Testis (tissue), 3 donors: Measurements from ENCODE around the gene TGFA. TPM values are rescaled to one million over a fixed set of nuclear protein-coding genes. Genes with fewer than 3 reads are reported as not detected.

Experiments
- DNase-seq: peaks from one replicate; pipeline ENCODE4 v3.0.0-alpha.2; 2019
- H3K27ac ChIP-seq, 2 donors: fragments of 200-600 bp; sonication (generic); one replicate each; pipeline ENCODE4 v1.5.1; 2019
- H3K27me3 ChIP-seq: fragments of 200-600 bp; sonication (generic); one replicate; pipeline ENCODE4 v1.5.1; 2019
- H3K36me3 ChIP-seq: fragments of 200-600 bp; sonication (generic); one replicate; pipeline ENCODE4 v1.5.1; 2017; ENCODE audit warnings: low read depth; ENCODE audit errors: missing control alignments
- H3K4me1 ChIP-seq: fragments of 200-600 bp; sonication (generic); one replicate; pipeline ENCODE4 v1.5.1; 2019
- H3K4me3 ChIP-seq, 2 donors: fragments of 200-600 bp; sonication (generic); one replicate each; pipeline ENCODE4 v1.5.1; 2017 to 2019
- H3K9me3 ChIP-seq: fragments of 200-600 bp; sonication (generic); one replicate; pipeline ENCODE4 v1.5.1; 2017
- CTCF ChIP-seq, 3 experiments: fragments of 450-650 bp in 2 of 3; fragments of 200-600 bp in 1 of 3; sonication (generic) in 1 of 3; IDR thresholded peaks; one replicate each; pipeline ENCODE4 v1.5.1; 2016 to 2019; ENCODE audit warnings: antibody characterized with exemption in 3 of 3, mild to moderate bottlenecking in 2 of 3, moderate library complexity in 1 of 3
- POLR2A ChIP-seq: fragments of 450-650 bp; IDR thresholded peaks from one replicate; pipeline ENCODE4 v1.6.1; 2017; ENCODE audit warnings: antibody characterized with exemption, mild to moderate bottlenecking, moderate library complexity
- WGBS, 2 donors: methylation state at CpG; one replicate each; pipeline ENCODE4 v1.1.5; 2018; 5-methylcytosine and 5-hydroxymethylcytosine counted together
- intact Hi-C: fragments of 100-400 bp; cut with DNase I; formaldehyde crosslinking; loops from one replicate; pipeline ENCODE4 v1.15.1; 2023; ENCODE audit warnings: low total_unique reads
- polyA plus RNA-seq: library from polyadenylated mRNA; stranded (reverse); fragments of 350-450 nt; fragmentation: Illumina TruSeq; extraction: RNeasy Lipid Tissue Mini Kit (QIAGEN cat#74804); gene quantifications from one replicate; pipeline ENCODE4 v1.2.3, GENCODE V29; 2014; ENCODE audit warnings: low read depth, low replicate concordance; ENCODE audit not compliant: insufficient read depth
- total RNA-seq, 2 donors: library from RNA; depleted of rRNA; stranded (reverse); fragments of >200 nt; gene quantifications; one replicate each; pipeline ENCODE4 v1.2.3, GENCODE V29; 2016

The TGFA gene
- total and polyA plus RNA-seq, 3 donors from 2014 or later: 0.62 to 5.1 (median 1.3) TPM

DNA sequence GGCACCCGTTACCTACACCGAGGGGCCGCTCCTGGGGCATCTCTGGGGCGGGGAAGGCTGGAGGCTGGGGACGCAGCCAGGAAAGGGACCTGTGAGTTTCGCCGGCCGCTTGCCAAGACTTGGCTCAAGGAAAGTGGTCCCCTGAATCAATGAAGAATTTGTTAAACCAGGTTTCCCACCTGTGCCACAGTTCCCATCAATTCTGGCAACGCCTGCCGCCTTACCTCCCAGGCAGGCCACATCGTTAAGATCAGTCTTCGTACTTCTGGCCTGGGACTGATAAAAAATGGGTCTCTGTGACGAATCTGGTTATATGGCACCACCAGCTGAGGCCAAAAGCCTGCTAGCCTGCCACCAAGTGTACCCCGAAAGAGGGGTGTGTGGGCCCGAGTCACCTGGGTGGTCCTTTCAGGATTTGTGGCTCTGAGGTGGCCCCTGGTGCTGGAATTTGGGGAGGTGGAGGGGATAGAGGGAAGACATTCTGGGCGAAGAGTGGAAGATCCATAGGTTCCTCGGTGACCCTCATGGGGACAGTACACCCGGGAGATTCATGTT lies 789 bp upstream of the TGFA start:
- Histone ChIP-seq H3K4me1 (peaks cover 9% of the 10 kb centered on the region), H3K27ac (no peak overlapping the region), H3K4me3 (peak overlapping the region; percentile 58 to 68), H3K9me3 (no peaks in the 10 kb centered on the region), H3K27me3 (no peaks in the 10 kb centered on the region), H3K36me3 (no peaks in the 10 kb centered on the region)
- intact Hi-C loops: no loop called here
- WGBS, 2 donors: 20 to 21% methylated on average over 16 to 18 of the region's 18 CpGs
- no peak for DNase-seq
- no peak for TF ChIP-seq CTCF (IDR thresholded peaks at IDR 0.05)

- DNase-seq: no peak
- H3K4me1 ChIP-seq: peaks cover 9% of the 10 kb centered on the region
- H3K27me3 ChIP-seq: no peaks in the 10 kb centered on the region
- intact Hi-C loops: no loop called here
- TF ChIP-seq POLR2A (no peak), CTCF (IDR thresholded peaks at IDR 0.05) (no peak)
- WGBS, 2 donors: 0 to 2% methylated on average over 13 to 18 of the region's 18 CpGs
- H3K27ac ChIP-seq: no peak overlapping the region
- H3K36me3 ChIP-seq: no peaks in the 10 kb centered on the region
- H3K4me3 ChIP-seq: peak overlapping the region; percentile 58 to 68
- H3K9me3 ChIP-seq: no peaks in the 10 kb centered on the region
Observed at GRCh38 chr2:70553334-70553583, 367 bp downstream of the TGFA start.

- intact Hi-C loops: no loop called here
- TF ChIP-seq POLR2A (no peak), CTCF (IDR thresholded peaks at IDR 0.05) (no peak)
- H3K27ac ChIP-seq: no peak overlapping the region
- H3K9me3 ChIP-seq: no peaks in the 10 kb centered on the region
- no peaks in the 10 kb centered on the region for H3K36me3 ChIP-seq
- no peak for DNase-seq
- H3K4me3 ChIP-seq: peak overlapping the region; percentile 58 to 68
- 2 to 3% methylated on average over 23 to 45 of the region's 45 CpGs for WGBS, 2 donors
- H3K27me3 ChIP-seq: no peaks in the 10 kb centered on the region
- H3K4me1 ChIP-seq: peaks cover 9% of the 10 kb centered on the region
Observed at GRCh38 chr2:70552501-70553333, 909 bp downstream of the TGFA start.

DNA sequence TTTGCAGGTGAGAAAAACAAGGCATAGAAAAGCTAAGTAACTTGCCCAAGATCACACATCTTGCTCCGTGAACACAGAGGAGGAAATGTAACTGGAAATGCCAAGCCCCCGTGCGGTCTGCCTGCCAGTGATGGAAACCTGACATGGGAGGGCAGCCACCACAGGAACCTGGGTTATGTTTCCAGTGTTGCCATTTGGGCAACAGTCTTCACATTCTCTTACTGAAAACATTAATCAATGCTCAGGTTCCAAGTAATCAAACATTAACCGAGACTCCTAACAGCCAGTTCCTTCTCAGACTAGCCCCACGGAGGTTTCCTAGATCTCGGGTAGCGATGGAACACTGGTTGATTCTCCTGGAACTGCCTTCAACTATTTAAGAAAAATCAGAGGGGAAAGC lies 2.5 kb downstream of the TGFA start:
- Histone ChIP-seq H3K36me3 (no peaks in the 10 kb centered on the region), H3K9me3 (no peaks in the 10 kb centered on the region), H3K4me3 (no peak overlapping the region), H3K27me3 (no peaks in the 10 kb centered on the region), H3K27ac (no peak overlapping the region), H3K4me1 (no peaks in the 10 kb centered on the region)
- DNase-seq: no peak
- 36 to 37% methylated on average over 7 of the region's 7 CpGs for WGBS, 2 donors
- intact Hi-C loops: no loop called here
- no peak for TF ChIP-seq CTCF (IDR thresholded peaks at IDR 0.05)
- TF ChIP-seq POLR2A: no peak

DNA sequence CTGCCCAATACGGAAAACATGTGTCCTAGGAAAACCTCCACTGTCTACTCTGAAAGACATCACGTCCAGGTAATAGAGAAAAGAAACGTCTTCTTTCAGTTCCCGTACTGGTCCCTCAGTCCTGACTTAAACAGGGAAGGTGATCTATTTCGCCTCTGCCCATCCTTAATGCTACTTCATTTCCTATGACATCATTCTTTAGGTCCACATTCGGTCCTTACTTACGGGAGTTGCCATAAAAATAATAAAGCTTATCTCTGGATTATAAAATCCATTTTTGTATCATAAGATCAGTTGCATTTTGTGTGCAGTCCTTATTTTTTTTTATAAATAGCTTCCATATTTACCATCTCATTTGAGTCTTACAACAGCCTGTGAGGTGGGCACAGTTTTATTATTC lies 3.7 kb downstream of the TGFA start:
- no peak overlapping the region for H3K27ac ChIP-seq
- WGBS, 2 donors: 56 to 71% methylated on average over 7 of the region's 7 CpGs
- H3K9me3 ChIP-seq: no peaks in the 10 kb centered on the region
- DNase-seq: no peak
- no peak overlapping the region for H3K4me3 ChIP-seq
- TF ChIP-seq POLR2A (no peak), CTCF (IDR thresholded peaks at IDR 0.05) (no peak)
- no peaks in the 10 kb centered on the region for H3K27me3 ChIP-seq
- H3K4me1 ChIP-seq: no peaks in the 10 kb centered on the region
- intact Hi-C loops: no loop called here
- H3K36me3 ChIP-seq: no peaks in the 10 kb centered on the region
